Measurements from ENCODE around the gene FAM200A.

FAM200A gene

DNA sequence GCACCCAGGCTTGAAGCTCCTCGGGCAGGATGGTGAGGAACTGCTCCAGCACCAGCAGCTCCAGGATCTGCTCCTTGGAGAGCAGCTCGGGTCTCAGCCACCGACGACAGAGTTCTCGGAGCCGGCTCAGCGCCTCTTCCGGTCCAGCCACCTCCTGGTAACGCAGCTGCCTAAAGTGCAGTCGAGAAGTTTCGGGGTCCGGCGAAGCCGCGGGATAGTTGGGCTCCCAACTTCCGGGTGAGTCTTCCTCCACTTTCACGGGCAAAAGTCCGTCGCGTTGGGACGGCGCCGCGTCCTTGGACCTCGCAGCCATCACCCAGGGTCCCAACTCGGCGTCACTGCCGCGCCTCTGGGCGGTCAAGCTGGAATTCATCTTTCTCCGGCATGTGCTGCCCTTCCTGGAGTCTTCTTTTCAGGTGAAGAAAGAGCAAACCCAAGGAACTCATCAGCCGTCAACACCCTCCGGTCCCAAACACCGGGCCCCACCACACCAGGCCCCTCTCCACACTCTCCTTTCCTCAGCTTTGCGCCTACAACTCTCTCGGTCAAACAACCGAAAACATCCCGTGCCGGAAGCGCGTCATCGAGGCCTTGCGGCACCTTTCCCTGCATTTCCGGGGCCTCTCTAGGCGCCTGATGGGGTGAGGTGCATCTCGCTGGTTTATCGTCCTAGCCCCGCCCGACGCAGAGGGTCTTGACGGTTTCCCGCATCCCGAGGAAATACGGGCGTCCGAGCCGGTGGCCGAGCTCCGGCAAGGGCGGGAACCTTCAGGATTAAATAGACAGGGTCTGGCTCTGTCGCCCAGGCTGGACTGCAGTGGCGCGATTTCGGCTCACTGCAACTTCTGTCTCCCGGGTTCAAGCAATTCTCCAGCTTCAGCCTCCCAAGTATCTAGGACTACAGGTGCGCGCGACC, 51.9 kb downstream of the FAM200A start, which contains the start of gene ZNF394:
Gene ZNF394, minus strand, starts transcription at position 561 of the 916 bp plus-strand sequence. Its CDS starts 188 bp downstream, at position 373.
- no peaks in the 10 kb centered on the region for H3K27me3 ChIP-seq
- intact Hi-C loops (cut with DNase I; ENCODE audit: low total_unique reads) = loop anchor here (5.0 kb wide), 2 partner anchors 33 to 57 kb away; partner anchors contain the start of genes ATP5MF and ZNF655
- peaks cover 17 to 36% (median 35%) of the 10 kb centered on the region in 3 donors for H3K36me3 ChIP-seq
- peaks cover 0 to 2% (median under 1%) of the 10 kb centered on the region in 3 donors for H3K9me3 ChIP-seq
- peaks cover 0 to 36% (median 26%) of the 10 kb centered on the region in 4 donors for H3K4me1 ChIP-seq
- H3K27ac ChIP-seq = peak within 1 kb of the TSS; percentile 95 to 97
- H3K4me3 ChIP-seq = peak within 1 kb of the TSS; percentile 90 to 96
- no peak for TF ChIP-seq CTCF (IDR thresholded peaks at IDR 0.05)
- DNase-seq = peak; percentile 91 to 93

- no peak for DNase-seq
- Histone ChIP-seq H3K27me3 (no peaks in the 10 kb centered on the region), H3K4me1 (peaks cover 0 to 36% (median 26%) of the 10 kb centered on the region in 4 donors), H3K4me3 (peak overlapping the region; percentile 90 to 96), H3K9me3 (peaks cover 0 to 8% (median 7%) of the 10 kb centered on the region in 3 donors), H3K36me3 (peaks cover 24 to 42% (median 41%) of the 10 kb centered on the region in 3 donors), H3K27ac (peak overlapping the region; percentile 95 to 97)
- no peak for TF ChIP-seq CTCF (IDR thresholded peaks at IDR 0.05)
- intact Hi-C loops (cut with DNase I; ENCODE audit: low total_unique reads) = no loop called here
Measured at GRCh38 chr7:99499371-99499720, 52.6 kb downstream of the FAM200A start.

DNA sequence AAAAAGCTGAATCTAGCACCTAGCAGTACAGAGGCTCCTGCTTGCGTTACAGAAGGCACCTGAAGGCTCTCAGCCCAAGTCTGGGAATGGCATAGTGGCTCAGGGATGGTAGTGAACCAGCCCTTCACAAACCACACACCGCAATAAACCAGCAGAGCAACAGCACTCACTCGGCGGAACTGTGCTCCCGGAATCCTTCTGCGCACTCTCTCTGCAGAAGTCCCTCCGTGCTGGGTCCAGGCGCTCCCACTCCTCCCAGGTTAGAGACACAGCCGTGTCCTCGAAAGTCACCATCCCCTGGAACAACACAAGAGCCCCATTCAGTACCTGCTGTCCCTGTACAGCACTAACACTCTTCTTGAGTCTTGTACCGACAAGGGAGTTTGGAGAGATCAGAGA, 53.4 kb downstream of the FAM200A start:
- Histone ChIP-seq H3K4me3 (peak overlapping the region; percentile 90 to 96), H3K36me3 (peaks cover 32 to 50% (median 50%) of the 10 kb centered on the region in 3 donors), H3K4me1 (peaks cover 0 to 29% (median 23%) of the 10 kb centered on the region in 4 donors), H3K27ac (peak overlapping the region; percentile 95 to 97), H3K27me3 (no peaks in the 10 kb centered on the region), H3K9me3 (peaks cover 0 to 16% (median 15%) of the 10 kb centered on the region in 3 donors)
- DNase-seq = peak in 1 of 2 donors; percentile 48
- intact Hi-C loops (cut with DNase I; ENCODE audit: low total_unique reads) = no loop called here
- no peak for TF ChIP-seq CTCF (IDR thresholded peaks at IDR 0.05)

GRCh38 chr7:99497766-99498545, 54.0 kb downstream of the FAM200A start:
- Histone ChIP-seq H3K4me3 (peak overlapping the region; percentile 90 to 96), H3K9me3 (peaks cover 0 to 22% (median 20%) of the 10 kb centered on the region in 3 donors), H3K4me1 (peaks cover 0 to 29% (median 23%) of the 10 kb centered on the region in 4 donors), H3K27ac (no peak overlapping the region), H3K27me3 (no peaks in the 10 kb centered on the region), H3K36me3 (peaks cover 38 to 56% (median 55%) of the 10 kb centered on the region in 3 donors)
- TF ChIP-seq CTCF (IDR thresholded peaks at IDR 0.05) = no peak
- no peak for DNase-seq
- intact Hi-C loops (cut with DNase I; ENCODE audit: low total_unique reads) = no loop called here

Measured in tibial artery (tissue), 4 donors.